ENCODE measurements around the gene SCART1.

The SCART1 gene

DNA sequence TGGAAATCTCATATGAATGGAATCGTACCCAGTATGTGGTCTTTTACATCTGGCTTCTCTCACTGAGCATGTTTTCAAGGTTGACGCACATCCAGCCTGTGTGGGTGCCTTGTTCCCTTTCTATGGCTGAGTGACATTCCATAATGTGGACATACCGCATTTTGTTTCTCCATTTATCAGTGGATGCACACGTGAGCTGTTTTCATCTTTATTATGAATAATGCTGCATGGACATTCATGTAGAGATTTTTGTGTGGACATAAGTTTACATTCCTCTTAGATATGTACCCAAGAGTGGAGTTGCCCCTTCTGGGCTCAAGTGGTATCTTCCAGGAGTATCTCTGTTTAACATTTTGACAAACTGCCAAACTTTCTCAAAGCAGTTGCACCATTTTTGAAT is 1.3 kb upstream of the SCART1 start:
- no peak for DNase-seq (ENCODE audit: extremely low spot score)
- TF ChIP-seq, protein P1, sequence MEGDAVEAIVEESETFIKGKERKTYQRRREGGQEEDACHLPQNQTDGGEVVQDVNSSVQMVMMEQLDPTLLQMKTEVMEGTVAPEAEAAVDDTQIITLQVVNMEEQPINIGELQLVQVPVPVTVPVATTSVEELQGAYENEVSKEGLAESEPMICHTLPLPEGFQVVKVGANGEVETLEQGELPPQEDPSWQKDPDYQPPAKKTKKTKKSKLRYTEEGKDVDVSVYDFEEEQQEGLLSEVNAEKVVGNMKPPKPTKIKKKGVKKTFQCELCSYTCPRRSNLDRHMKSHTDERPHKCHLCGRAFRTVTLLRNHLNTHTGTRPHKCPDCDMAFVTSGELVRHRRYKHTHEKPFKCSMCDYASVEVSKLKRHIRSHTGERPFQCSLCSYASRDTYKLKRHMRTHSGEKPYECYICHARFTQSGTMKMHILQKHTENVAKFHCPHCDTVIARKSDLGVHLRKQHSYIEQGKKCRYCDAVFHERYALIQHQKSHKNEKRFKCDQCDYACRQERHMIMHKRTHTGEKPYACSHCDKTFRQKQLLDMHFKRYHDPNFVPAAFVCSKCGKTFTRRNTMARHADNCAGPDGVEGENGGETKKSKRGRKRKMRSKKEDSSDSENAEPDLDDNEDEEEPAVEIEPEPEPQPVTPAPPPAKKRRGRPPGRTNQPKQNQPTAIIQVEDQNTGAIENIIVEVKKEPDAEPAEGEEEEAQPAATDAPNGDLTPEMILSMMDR (IDR thresholded peaks at IDR 0.05; ENCODE audit: control extremely low read depth, extremely low read depth, low read depth, missing control alignments) = no peak
- CTCF ChIA-PET = interaction anchor here (1.2 to 1.3 kb wide), 2 partner anchors 14 to 124 kb away, joined by 3 to 6 read pairs; no protein-coding TSS in a partner anchor
- POLR2A ChIA-PET = no interaction called here

DNA sequence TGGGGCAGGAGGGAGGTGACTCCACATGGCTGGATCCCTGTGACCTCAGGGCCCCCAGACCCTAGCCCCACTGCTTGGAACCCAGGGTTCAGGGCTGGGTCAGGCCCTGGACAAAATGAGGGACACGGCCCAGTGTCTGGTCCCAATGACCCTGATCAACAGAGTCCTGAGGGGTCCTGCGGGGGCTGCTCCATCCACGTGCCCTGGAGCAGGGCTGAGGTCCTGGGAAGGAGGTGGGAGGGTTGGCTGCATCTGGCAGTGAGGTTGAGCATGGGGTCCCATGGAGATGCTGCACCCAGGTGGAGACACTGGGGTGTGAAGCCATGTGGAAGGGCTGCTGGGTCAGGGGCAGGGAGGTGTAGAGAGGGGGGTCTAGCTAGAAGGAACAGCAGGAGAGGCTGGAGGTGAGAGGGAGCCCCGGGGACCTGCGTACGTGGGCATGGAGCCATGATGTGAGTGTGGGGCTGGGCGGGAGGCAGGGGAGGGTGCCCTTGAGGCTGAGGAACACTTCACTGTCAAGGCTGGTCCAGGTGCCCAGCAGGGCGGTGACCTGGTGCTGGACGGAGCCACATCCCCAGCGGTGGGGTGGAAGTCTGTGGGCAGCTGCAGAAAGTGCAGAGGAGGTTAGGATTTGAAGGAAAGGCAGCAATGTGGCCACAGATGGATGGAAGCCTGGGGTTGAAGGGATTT is 604 bp downstream of the SCART1 start:
- DNase-seq (ENCODE audit: extremely low spot score) = no peak
- TF ChIP-seq, protein P1 (IDR thresholded peaks at IDR 0.05; ENCODE audit: control extremely low read depth, extremely low read depth, low read depth, missing control alignments) = no peak
- ChIA-PET POLR2A (no interaction called here), CTCF (interaction anchor here (0.9 kb wide), 1 partner anchor 16 kb away, joined by 3 read pairs; no protein-coding TSS in a partner anchor)

DNA sequence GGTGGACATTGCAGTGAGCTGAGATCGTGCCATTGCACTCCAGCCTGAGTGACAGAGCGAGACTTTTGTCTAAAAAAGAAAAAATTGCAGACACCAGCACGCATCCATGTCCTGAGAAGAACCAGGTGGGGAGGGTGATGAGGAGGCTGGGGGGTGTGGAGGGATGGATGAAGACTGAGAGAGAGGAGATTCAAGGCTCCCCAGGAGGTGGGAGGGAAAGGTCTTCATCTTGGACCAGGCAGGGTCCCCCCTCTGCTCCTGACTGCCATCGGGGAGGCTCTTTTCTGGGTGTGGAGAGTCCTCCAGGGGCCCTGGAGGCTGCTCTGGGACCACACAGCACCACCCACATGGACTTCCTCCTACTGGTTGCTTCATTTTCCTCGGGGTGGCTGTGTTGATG is 1.5 kb downstream of the SCART1 start:
- TF ChIP-seq, protein P1 (IDR thresholded peaks at IDR 0.05; ENCODE audit: control extremely low read depth, extremely low read depth, low read depth, missing control alignments) = no peak
- DNase-seq (ENCODE audit: extremely low spot score) = no peak
- ChIA-PET POLR2A (no interaction called here), CTCF (interaction anchor here (0.9 kb wide), 1 partner anchor 16 kb away, joined by 3 read pairs; no protein-coding TSS in a partner anchor)

DNA sequence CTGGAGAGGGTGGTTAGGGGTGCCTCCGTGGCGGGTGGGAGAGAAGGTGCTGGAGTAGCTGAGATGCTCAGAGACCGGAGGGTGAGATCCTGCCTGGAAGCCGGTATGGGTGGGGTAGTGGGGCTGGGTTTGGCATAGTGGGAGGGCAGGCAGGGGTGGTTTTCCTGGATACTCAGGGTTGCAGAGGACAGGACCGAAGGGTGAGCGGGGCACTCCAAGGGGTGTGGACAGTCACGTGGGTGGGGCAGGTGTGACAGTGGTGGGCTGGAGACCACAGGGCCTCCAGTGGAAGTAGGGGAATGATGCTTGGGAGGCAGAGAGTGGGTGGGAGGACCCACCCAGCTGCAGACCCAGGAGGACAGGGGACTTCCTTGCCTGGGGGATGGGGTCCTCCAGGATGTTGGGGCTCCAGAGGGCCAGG is 1.9 kb downstream of the SCART1 start:
- POLR2A ChIA-PET = no interaction called here
- CTCF ChIA-PET = no interaction called here
- TF ChIP-seq, protein P1 (IDR thresholded peaks at IDR 0.05; ENCODE audit: control extremely low read depth, extremely low read depth, low read depth, missing control alignments) = no peak
- DNase-seq (ENCODE audit: extremely low spot score) = no peak

DNA sequence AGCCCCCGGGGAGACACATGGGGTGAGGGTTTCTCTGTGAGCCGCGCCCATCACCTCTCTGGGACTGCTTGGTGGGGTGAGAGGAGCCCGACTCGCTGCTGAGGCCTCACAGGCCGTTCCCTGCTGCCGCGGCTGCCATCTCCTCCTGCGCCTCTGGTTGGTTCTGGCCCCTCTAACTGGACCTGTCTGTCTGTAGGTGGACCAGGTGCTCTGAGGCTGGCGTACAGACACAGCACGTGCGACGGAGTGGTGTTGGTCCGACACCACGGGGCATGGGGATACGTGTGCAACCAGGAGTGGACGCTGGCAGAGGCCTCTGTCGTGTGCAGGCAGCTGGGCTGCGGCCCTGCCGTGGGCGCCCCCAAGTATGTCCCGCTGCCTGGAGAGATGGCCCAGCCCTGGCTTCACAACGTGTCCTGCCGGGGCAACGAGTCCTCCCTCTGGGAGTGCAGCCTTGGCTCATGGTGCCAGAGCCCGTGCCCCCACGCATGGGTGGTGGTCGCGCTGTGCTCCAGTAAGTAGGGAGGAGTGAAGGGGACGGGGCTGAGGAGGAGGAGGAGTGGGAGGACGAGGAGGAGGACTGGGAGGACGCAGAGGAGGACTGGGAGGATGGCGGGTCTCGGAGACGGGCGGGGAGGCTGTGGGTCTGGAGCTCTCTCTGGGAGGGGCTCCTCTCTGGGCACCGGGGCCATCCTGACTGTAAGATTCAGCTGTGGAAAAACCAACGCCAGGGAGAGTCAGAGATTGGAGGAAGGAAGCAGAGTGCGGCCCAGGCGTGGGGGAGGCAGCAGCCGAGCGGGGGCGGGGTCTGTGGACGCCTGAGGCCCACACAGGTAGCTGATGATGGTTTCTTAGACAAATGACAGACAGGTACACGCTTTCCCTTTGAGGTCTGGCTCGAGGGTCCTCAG is 2.6 kb downstream of the SCART1 start:
- TF ChIP-seq, protein P1 (IDR thresholded peaks at IDR 0.05; ENCODE audit: control extremely low read depth, extremely low read depth, low read depth, missing control alignments) = no peak
- CTCF ChIA-PET = no interaction called here
- POLR2A ChIA-PET = no interaction called here
- no peak for DNase-seq (ENCODE audit: extremely low spot score)

DNA sequence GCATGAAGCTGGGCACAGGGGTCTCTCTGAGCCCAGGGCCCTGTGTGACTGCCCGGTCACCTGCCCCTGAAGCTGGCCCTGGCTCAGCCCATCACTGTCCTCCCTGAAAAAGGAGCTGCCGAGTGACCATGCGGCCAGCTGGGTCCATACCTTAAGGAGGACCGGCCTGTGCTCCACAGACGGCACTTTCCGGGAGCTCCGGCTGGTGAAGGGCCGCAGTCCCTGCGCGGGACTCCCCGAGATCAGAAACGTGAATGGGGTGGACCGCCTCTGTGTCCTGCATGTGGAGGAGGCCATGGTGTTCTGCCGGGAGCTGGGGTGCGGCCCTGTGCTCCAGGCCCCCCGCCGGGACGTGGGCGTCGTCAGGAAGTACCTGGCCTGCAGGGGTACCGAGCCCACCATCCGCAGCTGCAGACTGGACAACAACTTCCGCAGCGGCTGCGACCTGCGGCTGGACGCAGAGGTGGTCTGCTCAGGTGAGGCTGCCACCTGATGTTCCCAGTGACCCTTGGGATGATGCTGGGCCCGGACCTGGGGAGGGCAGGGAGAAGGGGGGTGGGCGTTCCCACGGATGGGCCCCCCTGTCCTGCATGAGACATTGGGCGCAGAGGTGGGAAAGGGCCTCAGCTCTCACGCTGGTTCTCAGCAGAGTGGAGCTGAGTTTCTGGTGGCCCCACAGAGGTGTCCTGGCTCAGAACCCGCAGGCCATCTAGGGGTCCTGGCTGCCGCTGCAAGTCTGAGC is 3.5 kb downstream of the SCART1 start:
- ChIA-PET POLR2A (no interaction called here), CTCF (interaction anchor here (0.8 to 1.3 kb wide), 2 partner anchors 19 to 35 kb away, joined by 3 to 4 read pairs; no protein-coding TSS in a partner anchor)
- no peak for DNase-seq (ENCODE audit: extremely low spot score)
- TF ChIP-seq, protein P1 (IDR thresholded peaks at IDR 0.05; ENCODE audit: control extremely low read depth, extremely low read depth, low read depth, missing control alignments) = no peak

Data from GM10248 (cell line).